Measurements from ENCODE around the gene LMOD1.
"Not testable (repeated sequence)": the region's sequence is repeated elsewhere in the genome, so short reads cannot be mapped to it uniquely, and the experiment has no call there.

Gene LMOD1

DNA sequence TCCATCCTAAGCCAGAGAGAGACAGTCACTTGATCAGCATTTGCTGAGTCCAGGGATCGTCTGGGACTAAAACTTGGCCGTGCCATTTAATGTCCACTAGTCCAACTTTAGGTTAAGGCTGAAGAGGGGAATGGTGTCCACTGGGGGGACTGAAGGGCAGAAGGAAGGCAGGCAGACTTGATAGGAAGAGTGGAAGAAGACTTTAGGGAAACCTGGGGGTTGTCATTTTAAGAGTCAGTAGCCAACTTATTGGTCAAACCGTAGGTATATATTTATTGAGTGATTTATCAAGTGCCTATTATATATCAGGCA lies 1.3 kb upstream of the LMOD1 start:
- DNase-seq (ENCODE audit: low read depth) = no peak

GRCh38 chr1:201945863-201946223 lies 505 bp downstream of the LMOD1 start:
- DNase-seq (ENCODE audit: low read depth) = no peak

- no peak for DNase-seq (ENCODE audit: low read depth)
These were observed 1.2 kb downstream of the LMOD1 start for GRCh38 chr1:201945157-201945556.

- no peak for DNase-seq (ENCODE audit: low read depth)
These were observed 1.7 kb downstream of the LMOD1 start for GRCh38 chr1:201944639-201945038.

DNA sequence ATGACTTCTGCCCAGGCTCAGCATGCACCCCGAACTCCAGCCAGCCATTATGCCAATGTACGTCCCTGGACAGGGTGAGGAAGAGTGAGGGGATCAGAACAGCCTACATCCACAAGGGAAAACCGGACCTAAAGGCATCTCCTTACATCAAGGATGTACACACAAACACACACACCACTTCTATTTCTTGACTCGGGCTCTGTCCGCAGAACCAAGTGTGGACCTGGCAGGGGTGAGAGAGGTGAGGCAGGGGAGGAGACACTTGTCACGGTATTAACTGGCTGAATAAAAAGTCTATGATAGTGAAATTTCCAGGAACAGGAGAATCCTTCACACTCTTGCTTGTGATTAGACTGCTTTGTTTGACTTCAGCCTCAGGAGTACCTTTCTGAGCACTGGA lies 2.3 kb downstream of the LMOD1 start:
- no peak for DNase-seq (ENCODE audit: low read depth)

DNA sequence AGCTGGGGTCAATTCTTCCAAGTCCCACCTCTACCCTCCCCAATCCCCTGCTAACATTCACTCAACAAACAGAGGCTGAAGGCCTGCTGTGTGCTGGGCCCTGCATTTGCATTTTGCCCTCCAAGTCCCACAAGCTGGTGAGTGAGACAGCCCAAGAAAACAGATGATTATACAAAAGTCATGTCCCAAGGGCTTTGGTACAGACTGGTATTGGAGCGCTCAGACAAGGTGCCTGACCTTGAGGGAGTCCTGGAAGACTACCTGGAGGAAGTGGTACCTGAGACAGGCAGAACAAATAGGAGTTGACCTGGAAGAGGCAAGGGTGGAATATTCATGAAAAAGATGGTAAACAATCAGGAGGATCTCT lies 4.2 kb downstream of the LMOD1 start:
- no peak for DNase-seq (ENCODE audit: low read depth)

DNA sequence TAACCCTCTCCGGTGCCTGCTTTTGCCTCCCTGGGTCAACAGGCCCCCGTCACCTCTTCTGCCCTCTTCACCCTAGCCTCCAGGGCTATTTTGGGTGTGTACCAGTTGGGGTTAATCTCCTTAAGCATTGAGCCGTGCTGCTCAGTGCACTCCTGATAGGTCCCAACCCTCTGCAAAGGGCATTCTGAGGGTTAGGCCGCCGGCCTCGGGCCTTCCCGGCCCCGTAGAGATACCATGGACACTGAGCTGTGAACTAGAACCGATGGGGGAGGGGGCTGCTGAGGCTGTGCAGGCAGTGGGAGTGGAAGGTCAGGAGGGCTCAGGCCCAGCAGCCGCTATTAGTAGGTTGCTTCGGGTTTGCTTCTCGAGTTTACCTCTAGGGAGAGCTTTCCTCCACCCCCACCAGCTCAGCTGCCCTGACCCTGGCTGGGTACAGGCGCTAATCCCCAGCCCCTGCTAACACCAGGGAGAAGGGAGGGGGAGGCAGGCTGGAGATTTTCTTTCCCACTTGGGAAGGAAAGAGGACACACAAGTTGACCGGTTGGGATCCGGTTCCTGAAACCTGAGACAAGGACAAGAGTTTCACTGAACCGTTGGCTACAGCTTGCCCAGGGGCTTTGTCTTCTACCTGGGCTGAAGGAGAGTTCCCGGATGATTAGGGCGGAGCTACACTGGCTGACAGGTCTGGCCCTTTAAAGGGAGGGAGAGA lies 4.8 kb downstream of the LMOD1 start:
- DNase-seq (ENCODE audit: low read depth) = no peak

- not testable (repeated sequence) for DNase-seq (ENCODE audit: low read depth)
These were observed 6.0 kb downstream of the LMOD1 start for GRCh38 chr1:201940316-201940715.

DNA sequence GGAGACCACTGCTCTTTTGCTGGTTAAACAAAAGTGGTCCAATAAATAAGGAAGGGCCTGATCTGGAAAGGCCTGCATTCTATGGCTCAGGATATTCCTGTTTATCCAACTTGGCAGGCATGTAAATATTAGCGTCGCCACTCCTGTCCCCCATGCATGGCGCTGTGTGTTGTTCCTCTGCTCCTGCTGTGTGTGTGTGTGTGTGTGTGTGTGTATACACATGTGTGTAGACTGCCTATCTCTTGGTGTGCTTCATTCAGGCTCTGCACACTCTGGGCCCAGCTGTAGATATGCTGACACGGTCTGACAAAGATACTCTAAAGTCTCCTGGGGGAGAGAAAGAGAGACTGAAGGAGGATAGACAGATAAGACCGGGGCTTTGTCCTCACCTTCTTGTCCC lies 6.8 kb downstream of the LMOD1 start:
- DNase-seq (ENCODE audit: low read depth) = no peak

- DNase-seq (ENCODE audit: low read depth) = no peak
These were observed 7.2 kb downstream of the LMOD1 start for GRCh38 chr1:201939148-201939547.

DNA sequence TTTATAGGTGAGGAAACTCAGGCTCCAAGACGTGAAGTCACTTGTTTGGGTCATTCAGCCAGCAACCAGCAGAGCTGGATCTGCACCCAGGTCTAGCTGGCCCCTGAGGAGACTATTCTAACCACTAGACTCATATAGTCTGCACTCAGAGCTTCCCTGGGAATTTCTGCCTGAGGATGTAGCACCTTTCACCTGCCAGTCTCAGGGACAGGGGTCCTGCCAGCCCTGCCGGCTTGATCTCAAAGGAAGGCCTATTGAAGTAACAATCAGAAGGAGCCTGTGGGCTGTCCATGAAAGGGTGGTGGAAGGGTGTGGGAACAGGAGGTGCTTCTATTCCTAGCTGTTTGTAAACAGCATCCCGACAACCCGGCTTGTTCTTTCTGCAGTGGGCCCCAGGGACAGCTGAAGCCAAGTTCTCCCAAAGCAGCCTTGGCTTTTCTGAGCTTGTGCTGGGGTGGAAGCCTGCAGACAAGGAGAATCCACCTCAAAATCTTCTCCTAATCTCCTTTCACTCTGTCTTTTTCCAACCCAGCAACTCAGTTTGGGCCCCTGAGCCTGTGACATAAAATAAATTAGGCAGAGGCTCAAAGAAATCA lies 7.8 kb downstream of the LMOD1 start:
- DNase-seq (ENCODE audit: low read depth) = no peak

DNA sequence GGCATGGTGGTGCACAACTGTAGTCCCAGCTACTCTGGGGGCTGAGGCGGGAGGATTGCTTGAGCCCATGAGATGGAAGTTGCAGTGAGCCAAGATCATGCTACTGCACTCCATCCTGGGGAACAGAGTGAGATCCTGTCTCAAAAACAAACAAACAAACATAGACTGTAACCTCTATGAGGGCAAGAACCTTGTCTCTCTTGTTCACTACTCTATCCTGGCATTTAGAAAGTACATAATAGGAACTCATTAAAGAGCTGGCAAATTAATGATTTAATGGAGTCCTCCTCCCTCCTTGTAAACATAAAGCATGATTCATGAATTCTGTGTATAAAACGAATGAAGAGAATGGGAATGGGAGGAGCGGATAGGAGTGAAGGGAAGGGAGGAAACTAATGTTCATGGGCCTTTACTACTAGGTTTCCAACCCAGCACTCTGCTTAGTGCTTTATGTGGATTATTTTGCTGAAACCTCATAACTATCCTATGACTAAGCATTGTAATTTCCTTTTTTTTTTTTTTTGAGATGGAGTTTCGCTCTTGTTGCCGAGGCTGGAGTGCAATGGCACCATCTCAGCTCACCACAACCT lies 8.6 kb downstream of the LMOD1 start:
- DNase-seq (ENCODE audit: low read depth) = no peak

DNA sequence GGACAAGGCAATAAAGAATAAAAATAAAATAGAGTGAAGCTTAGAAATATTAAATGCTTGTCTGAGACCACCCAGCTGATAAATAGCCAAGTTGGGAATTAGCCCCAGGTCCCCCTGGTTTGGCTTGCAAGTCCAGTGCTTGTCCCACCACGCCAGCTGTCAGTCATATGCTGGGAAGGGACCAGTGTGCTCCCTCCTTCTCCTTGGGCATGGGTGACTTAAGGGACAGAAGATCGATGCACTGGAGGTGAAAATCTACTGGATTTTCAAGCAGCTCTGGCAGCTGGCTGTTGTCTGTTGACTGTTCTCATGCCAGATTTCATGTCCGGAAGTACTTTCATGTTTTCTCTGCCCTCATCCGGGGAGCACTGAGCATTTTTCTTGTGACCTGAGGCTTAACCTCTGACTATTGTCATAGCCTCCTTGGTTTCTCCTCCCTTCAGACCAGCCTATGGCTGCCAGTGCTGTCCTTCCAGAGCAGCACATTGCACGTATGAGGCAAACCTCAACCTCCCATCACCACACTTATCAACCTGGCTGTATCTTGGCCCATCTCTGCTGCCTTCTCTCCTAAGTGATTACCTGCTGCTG lies 12.4 kb downstream of the LMOD1 start:
- no peak for DNase-seq (ENCODE audit: low read depth)

- no peak for DNase-seq (ENCODE audit: low read depth)
These were observed 15.5 kb downstream of the LMOD1 start for GRCh38 chr1:201930803-201931202.

GRCh38 chr1:201930137-201930536 lies 16.2 kb downstream of the LMOD1 start:
- DNase-seq (ENCODE audit: low read depth) = no peak

GRCh38 chr1:201928266-201928665 lies 18.1 kb downstream of the LMOD1 start:
- DNase-seq (ENCODE audit: low read depth) = no peak

GRCh38 chr1:201925981-201926645 lies 20.2 kb downstream of the LMOD1 start:
- DNase-seq (ENCODE audit: low read depth) = no peak

DNA sequence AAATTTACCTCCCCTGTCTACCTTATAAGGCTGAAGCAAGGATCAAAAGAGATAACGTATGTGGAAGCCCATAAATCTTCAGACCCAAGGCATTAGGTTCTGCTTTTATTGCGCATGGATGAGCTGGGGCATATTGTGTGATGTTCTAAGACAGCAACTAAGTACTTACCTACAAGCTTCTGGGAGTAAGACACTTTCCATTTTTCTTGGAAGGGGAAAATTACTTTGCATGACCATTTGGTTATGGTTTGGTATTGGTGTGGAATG lies 21.1 kb downstream of the LMOD1 start:
- no peak for DNase-seq (ENCODE audit: low read depth)

- no peak for DNase-seq (ENCODE audit: low read depth)
These were observed 24.3 kb downstream of the LMOD1 start for GRCh38 chr1:201921952-201922558.

DNA sequence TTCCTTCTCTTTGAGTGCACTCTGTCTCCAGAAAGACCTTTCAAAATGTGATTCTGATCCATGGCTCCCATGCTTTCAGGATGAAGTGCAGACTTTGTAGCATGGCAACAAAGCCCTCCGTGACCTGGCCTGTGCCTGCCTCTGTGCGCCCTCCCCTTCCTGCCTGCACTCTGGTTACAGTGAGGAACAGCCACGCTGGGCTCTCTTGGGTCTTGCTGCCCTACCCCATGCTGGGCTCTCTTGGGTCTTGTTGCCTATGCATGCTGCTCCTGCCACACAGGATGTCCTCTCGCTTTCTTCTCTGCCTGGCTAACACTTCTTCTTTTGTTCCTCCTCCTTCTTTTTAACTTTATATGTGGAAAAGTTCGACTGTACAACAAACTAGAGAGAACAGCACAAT lies 28.0 kb downstream of the LMOD1 start:
- DNase-seq (ENCODE audit: low read depth) = no peak

GRCh38 chr1:201917362-201918033 lies 28.9 kb downstream of the LMOD1 start:
- DNase-seq (ENCODE audit: low read depth) = no peak

DNA sequence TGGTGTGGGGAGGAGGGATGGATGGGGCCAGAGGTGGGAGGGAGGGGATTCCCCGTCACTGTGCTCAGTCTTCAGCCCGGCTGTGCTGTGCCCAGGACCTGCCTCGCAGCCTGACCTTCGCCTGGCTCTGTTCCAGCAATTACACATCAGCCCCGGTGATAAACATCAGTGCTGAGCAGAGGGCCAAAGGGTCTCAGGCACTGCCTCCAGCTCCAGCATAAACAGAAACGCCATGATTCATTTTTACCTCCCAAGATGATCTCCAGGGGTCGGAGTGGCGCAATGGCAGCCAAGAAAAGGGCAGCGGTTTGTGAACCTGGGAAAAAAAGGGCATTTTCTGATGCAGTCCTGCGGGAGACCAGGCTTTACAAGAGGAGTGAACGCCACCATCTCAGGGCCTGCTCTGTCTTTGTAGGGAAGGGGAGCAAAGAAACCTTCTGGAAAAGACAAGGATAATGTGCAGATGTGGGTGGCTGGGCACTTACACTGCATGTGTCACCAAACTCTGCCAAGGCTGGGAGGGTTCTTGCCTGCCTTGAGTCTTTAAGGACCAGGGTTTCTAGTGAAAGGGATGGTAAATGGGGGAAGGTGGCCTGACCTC lies 29.6 kb downstream of the LMOD1 start:
- DNase-seq (ENCODE audit: low read depth) = no peak
